ENCODE results near the gene PDZD11.
"Not testable (repeated sequence)": the region's sequence is repeated elsewhere in the genome, so short reads cannot be mapped to it uniquely, and the experiment has no call there.

The PDZD11 gene

GRCh38 chrX:70257423-70258288 is 32.1 kb downstream of the PDZD11 start:
- no peak for DNase-seq (ENCODE audit: low read depth)

- DNase-seq (ENCODE audit: low read depth) = no peak
These were observed 34.3 kb downstream of the PDZD11 start for GRCh38 chrX:70255452-70255851.

GRCh38 chrX:70254909-70255308 is 34.8 kb downstream of the PDZD11 start:
- DNase-seq (ENCODE audit: low read depth) = no peak

GRCh38 chrX:70254063-70254400 is 35.7 kb downstream of the PDZD11 start:
- DNase-seq (ENCODE audit: low read depth) = no peak

- DNase-seq (ENCODE audit: low read depth) = no peak
These were observed 36.2 kb downstream of the PDZD11 start for GRCh38 chrX:70253377-70254062.

- DNase-seq (ENCODE audit: low read depth) = no peak
These were observed 37.2 kb downstream of the PDZD11 start for GRCh38 chrX:70252491-70252890.

- no peak for DNase-seq (ENCODE audit: low read depth)
These were observed 42.5 kb downstream of the PDZD11 start for GRCh38 chrX:70247252-70247651.

GRCh38 chrX:70244881-70245280 is 44.8 kb downstream of the PDZD11 start:
- DNase-seq (ENCODE audit: low read depth) = no peak

GRCh38 chrX:70243601-70244000 is 46.1 kb downstream of the PDZD11 start:
- DNase-seq (ENCODE audit: low read depth) = not testable (repeated sequence)

GRCh38 chrX:70241501-70241900 is 48.2 kb downstream of the PDZD11 start:
- DNase-seq (ENCODE audit: low read depth) = no peak

GRCh38 chrX:70240751-70241150 is 49.0 kb downstream of the PDZD11 start:
- DNase-seq (ENCODE audit: low read depth) = no peak
